ENCODE data around the gene SAMD14. TPM values are rescaled to one million over a fixed set of nuclear protein-coding genes. Genes with fewer than 3 reads are reported as not detected.

The SAMD14 gene
- total RNA-seq, 1 donor: 2.5 TPM

DNA sequence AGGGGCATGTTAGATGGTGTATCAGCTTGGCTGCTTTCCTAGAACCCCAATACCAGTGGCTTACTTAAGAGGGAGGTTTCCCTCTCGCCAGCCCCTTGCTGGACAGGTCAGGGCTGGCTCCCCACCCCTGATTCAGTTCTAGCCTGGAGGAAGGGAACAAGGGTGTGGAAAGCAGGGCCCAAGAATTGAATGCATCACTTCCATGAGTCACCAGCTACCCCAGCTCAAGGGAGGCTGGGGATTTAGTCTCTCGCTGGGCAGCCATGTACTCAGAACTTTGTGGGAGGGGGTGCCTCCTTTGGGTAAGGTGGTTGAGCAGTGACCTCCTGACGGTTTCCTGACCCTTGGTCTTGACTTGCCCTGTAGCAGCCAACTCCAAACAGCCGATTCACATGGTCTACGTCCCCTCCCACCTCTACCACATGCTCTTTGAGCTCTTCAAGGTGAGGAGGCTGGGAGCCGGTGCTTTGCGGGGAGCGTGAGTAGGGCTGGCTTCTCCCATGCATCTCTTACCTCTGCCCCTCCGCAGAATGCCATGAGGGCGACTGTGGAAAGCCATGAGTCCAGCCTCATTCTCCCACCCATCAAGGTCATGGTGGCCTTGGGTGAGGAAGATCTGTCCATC is 22.1 kb downstream of the SAMD14 start:
- TF ChIP-seq, protein P1, sequence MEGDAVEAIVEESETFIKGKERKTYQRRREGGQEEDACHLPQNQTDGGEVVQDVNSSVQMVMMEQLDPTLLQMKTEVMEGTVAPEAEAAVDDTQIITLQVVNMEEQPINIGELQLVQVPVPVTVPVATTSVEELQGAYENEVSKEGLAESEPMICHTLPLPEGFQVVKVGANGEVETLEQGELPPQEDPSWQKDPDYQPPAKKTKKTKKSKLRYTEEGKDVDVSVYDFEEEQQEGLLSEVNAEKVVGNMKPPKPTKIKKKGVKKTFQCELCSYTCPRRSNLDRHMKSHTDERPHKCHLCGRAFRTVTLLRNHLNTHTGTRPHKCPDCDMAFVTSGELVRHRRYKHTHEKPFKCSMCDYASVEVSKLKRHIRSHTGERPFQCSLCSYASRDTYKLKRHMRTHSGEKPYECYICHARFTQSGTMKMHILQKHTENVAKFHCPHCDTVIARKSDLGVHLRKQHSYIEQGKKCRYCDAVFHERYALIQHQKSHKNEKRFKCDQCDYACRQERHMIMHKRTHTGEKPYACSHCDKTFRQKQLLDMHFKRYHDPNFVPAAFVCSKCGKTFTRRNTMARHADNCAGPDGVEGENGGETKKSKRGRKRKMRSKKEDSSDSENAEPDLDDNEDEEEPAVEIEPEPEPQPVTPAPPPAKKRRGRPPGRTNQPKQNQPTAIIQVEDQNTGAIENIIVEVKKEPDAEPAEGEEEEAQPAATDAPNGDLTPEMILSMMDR (IDR thresholded peaks at IDR 0.05; ENCODE audit: extremely low read depth, low read depth, low read length): no peak
- no peak overlapping the region for H2AFZ ChIP-seq (ENCODE audit: low read length)

DNA sequence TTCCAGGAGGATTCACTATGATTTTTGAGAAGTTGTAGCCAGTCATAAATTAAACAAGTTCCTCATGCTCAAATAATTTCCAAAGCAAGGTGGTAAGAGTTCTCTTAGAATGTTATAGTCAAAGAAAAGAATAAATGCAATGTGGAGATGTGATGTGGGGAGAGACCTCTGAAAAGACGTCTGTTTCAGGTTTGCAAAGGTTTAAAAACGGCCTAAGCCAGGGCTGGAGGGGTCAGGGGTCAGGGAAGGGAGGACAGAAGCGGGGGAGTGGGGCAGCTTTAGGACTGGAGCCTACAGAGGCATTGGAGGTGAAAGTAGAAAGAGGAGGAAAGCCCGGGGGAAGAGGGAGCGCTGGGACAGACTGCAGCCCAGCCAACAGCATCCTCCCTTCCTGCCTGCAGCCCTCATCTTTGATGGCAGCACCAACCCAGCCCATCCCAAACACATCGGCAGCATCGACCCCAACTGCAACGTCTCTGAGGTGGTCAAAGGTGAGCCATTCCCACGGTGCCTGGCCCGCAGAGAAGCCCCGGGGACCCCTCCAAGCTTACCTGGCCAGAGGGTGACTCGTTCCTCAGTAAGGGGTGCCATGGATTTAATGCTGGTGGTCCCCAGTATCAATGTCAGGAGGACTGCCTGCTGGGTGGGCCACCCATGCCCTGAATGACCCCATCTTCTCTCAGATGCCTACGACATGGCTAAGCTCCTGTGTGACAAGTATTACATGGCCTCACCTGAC is 23.4 kb downstream of the SAMD14 start:
- H3K79me2 ChIP-seq (ENCODE audit: insufficient read depth, low read length): peaks cover 5% of the 10 kb centered on the region
- peaks cover 7% of the 10 kb centered on the region for H3K36me3 ChIP-seq (ENCODE audit: insufficient read depth, low read length)
- peak; percentile 76 for DNase-seq (ENCODE audit: insufficient read length, low spot score, missing footprints)
- H4K20me1 ChIP-seq (ENCODE audit: insufficient read depth, low read length): peaks cover 19% of the 10 kb centered on the region
- no peaks in the 10 kb centered on the region for H3K9me3 ChIP-seq (ENCODE audit: low read depth, low read length)
- no peak overlapping the region for H3K27ac ChIP-seq (ENCODE audit: low read depth, low read length)
- H2AFZ ChIP-seq (ENCODE audit: low read length): no peak overlapping the region
- no peaks in the 10 kb centered on the region for H3K27me3 ChIP-seq (ENCODE audit: insufficient read depth, low read length)
- no peak overlapping the region for H3K4me3 ChIP-seq (ENCODE audit: insufficient read depth, low read length)
- no peak overlapping the region for H3K4me2 ChIP-seq (ENCODE audit: insufficient read depth, low read length)
- H3K4me1 ChIP-seq (ENCODE audit: insufficient read depth, low read length): peaks cover 20% of the 10 kb centered on the region
- TF ChIP-seq, protein P1 (IDR thresholded peaks at IDR 0.05; ENCODE audit: extremely low read depth, low read depth, low read length): no peak

More for the DNA sequence above, 22.1 kb downstream of the SAMD14 start:
- Histone ChIP-seq H3K9me3 (ENCODE audit: low read depth, low read length) (no peaks in the 10 kb centered on the region), H3K36me3 (ENCODE audit: insufficient read depth, low read length) (peaks cover 7% of the 10 kb centered on the region), H3K4me1 (ENCODE audit: insufficient read depth, low read length) (peaks cover 10% of the 10 kb centered on the region), H3K79me2 (ENCODE audit: insufficient read depth, low read length) (peaks cover under 1% of the 10 kb centered on the region), H3K27ac (ENCODE audit: low read depth, low read length) (no peak overlapping the region), H3K4me3 (ENCODE audit: insufficient read depth, low read length) (no peak overlapping the region), H4K20me1 (ENCODE audit: insufficient read depth, low read length) (peaks cover 14% of the 10 kb centered on the region), H3K27me3 (ENCODE audit: insufficient read depth, low read length) (no peaks in the 10 kb centered on the region), H3K4me2 (ENCODE audit: insufficient read depth, low read length) (no peak overlapping the region)
- peak; percentile 99 for DNase-seq (ENCODE audit: insufficient read length, low spot score, missing footprints)

DNA sequence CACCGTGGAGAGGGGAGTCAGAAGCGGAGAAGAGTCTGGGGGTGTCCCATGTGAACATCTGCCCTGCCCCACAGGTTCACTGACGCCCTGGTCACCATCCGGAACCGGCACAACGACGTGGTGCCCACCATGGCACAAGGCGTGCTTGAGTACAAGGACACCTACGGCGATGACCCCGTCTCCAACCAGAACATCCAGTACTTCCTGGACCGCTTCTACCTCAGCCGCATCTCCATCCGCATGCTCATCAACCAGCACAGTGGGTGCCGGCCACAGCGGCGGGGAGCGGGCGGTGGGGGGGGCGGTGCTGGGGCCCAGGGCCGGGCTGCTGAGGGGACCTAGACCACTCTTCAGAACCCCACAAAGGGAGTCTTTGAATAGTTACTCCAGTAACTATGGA is 24.1 kb downstream of the SAMD14 start:
- Histone ChIP-seq H3K4me1 (ENCODE audit: insufficient read depth, low read length) (peaks cover 27% of the 10 kb centered on the region), H3K4me3 (ENCODE audit: insufficient read depth, low read length) (no peak overlapping the region), H3K27me3 (ENCODE audit: insufficient read depth, low read length) (no peaks in the 10 kb centered on the region), H2AFZ (ENCODE audit: low read length) (no peak overlapping the region), H4K20me1 (ENCODE audit: insufficient read depth, low read length) (peaks cover 19% of the 10 kb centered on the region), H3K27ac (ENCODE audit: low read depth, low read length) (no peak overlapping the region), H3K79me2 (ENCODE audit: insufficient read depth, low read length) (peaks cover 5% of the 10 kb centered on the region), H3K36me3 (ENCODE audit: insufficient read depth, low read length) (peaks cover 7% of the 10 kb centered on the region), H3K9me3 (ENCODE audit: low read depth, low read length) (no peaks in the 10 kb centered on the region), H3K4me2 (ENCODE audit: insufficient read depth, low read length) (no peak overlapping the region)
- TF ChIP-seq, protein P1 (IDR thresholded peaks at IDR 0.05; ENCODE audit: extremely low read depth, low read depth, low read length): no peak
- DNase-seq (ENCODE audit: insufficient read length, low spot score, missing footprints): peak; percentile 65

DNA sequence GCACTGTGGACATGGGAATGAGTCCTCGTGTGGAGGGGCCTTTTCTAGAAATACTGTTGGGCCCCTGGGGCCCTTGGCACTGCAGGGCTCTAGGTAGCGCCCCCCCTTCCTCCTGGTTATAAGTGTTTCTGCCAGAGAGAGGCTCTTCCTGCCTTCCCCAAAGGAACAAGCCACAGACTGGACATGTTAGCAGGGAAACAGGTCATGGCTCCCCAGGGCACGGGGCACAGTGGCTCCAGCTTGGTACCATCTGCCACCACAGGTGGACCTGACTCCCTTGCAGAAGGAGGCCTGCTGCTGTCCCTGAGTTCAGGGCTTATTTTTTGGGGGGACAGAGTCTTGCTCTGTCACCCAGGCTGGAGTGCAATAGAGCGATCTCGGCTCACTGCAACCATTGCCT is 26.0 kb downstream of the SAMD14 start:
- Histone ChIP-seq H3K36me3 (ENCODE audit: insufficient read depth, low read length) (peaks cover 10% of the 10 kb centered on the region), H3K27ac (ENCODE audit: low read depth, low read length) (no peak overlapping the region), H3K79me2 (ENCODE audit: insufficient read depth, low read length) (peaks cover 5% of the 10 kb centered on the region), H3K4me2 (ENCODE audit: insufficient read depth, low read length) (no peak overlapping the region), H2AFZ (ENCODE audit: low read length) (no peak overlapping the region), H3K4me3 (ENCODE audit: insufficient read depth, low read length) (no peak overlapping the region), H3K4me1 (ENCODE audit: insufficient read depth, low read length) (peaks cover 40% of the 10 kb centered on the region), H3K9me3 (ENCODE audit: low read depth, low read length) (no peaks in the 10 kb centered on the region), H3K27me3 (ENCODE audit: insufficient read depth, low read length) (no peaks in the 10 kb centered on the region), H4K20me1 (ENCODE audit: insufficient read depth, low read length) (peaks cover 28% of the 10 kb centered on the region)
- peak; percentile 69 for DNase-seq (ENCODE audit: insufficient read length, low spot score, missing footprints)
- TF ChIP-seq, protein P1 (IDR thresholded peaks at IDR 0.05; ENCODE audit: extremely low read depth, low read depth, low read length): no peak
